Measurements from ENCODE around the gene TUT7. TPM values are rescaled to one million over a fixed set of nuclear protein-coding genes. Genes with fewer than 3 reads are reported as not detected.
A peak's percentile ranks its signal among the peaks of the same experiment; 100 is the strongest.

Gene TUT7
- total RNA-seq, 2 donors from 2014 or later: 16.3 to 20.2 TPM

DNA sequence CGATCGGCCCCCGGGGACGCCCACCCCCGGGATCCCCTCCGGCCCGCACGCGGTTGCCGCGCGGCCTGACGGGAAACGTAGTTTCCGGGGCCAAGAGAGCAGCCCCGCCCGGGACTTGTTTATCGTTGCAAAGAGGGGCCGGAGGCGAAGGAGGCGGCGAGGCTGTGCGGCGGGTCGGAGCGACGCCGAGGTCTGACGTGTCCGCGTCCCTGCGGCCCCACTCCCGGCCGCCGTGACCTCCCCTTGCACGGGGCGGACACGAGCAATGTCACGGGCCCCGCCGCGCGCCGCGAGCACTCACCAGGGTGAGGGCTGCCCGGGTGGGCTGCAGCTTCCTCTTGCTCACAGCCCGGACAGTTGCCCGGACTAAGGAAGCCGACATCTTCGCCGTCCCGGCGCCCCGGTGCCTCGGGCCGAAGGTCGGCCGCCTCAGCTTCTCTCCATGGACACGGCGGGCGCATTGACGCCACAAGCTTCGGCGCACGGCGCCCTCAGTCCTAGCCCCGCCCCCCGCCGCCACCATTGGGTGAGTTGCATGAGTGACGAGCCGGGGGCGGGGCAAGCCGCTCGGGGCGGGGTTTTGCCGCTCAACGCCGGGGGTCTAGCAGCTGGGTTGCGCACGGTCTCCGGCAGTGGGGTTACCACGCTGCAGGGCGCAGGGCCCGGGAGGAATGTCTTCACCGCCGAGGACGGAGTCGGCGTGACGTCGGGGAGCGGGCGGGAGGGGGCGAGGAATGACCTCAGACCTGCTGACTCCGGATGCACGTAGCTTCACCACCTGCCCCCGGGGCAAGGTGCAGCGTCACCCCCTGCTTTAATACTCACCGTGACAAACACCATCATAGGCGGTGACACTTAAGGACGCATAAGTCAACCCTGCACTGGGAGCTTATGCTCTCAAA is 71.9 kb downstream of the TUT7 start, which contains the start of gene ISCA1:
TSS of gene ISCA1 (minus strand) at position 462 of the 902 bp plus-strand sequence. CDS start at position 382, 80 bp downstream.
- peak within 1 kb of the TSS; percentile 98 to 99 for H3K27ac ChIP-seq
- no peaks in the 10 kb centered on the region for H3K27me3 ChIP-seq
- TF ChIP-seq, protein P1, sequence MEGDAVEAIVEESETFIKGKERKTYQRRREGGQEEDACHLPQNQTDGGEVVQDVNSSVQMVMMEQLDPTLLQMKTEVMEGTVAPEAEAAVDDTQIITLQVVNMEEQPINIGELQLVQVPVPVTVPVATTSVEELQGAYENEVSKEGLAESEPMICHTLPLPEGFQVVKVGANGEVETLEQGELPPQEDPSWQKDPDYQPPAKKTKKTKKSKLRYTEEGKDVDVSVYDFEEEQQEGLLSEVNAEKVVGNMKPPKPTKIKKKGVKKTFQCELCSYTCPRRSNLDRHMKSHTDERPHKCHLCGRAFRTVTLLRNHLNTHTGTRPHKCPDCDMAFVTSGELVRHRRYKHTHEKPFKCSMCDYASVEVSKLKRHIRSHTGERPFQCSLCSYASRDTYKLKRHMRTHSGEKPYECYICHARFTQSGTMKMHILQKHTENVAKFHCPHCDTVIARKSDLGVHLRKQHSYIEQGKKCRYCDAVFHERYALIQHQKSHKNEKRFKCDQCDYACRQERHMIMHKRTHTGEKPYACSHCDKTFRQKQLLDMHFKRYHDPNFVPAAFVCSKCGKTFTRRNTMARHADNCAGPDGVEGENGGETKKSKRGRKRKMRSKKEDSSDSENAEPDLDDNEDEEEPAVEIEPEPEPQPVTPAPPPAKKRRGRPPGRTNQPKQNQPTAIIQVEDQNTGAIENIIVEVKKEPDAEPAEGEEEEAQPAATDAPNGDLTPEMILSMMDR (IDR thresholded peaks at IDR 0.05): no peak
- no peaks in the 10 kb centered on the region for H3K9me3 ChIP-seq
- DNase-seq (ENCODE audit: low spot score): peak; percentile 97
- H3K36me3 ChIP-seq: no peaks in the 10 kb centered on the region
- H3K4me3 ChIP-seq: peak within 1 kb of the TSS; percentile 69 to 94
- H3K4me1 ChIP-seq: peaks cover 0 to 29% of the 10 kb centered on the region in 2 donors

DNA sequence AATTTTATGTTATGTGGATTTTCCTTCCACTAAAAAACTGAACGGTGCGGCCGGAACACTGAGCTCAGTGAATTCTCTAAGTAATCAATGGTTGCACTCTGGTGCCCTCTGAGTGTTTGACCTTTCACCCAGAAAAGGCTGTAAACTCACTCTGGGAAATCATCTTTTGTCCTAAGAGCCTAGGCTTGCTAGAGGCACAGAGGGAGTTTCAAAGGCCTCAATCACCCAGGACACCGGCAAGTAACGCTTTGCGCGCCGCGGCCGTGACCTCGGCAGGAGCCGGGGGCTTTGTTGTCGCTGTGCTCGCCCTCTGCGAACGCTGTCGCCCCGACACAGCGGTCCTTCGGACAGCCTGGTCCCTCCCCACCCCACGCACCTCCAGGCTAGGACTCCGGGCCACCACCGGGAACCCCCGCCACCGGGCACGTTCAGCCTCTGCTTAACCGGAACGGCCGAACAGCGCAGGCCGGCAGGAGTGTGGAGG is 72.6 kb downstream of the TUT7 start:
- DNase-seq (ENCODE audit: low spot score): no peak
- peak overlapping the region; percentile 98 to 99 for H3K27ac ChIP-seq
- no peaks in the 10 kb centered on the region for H3K36me3 ChIP-seq
- H3K4me1 ChIP-seq: peaks cover 0 to 34% of the 10 kb centered on the region in 2 donors
- no peaks in the 10 kb centered on the region for H3K9me3 ChIP-seq
- H3K27me3 ChIP-seq: no peaks in the 10 kb centered on the region
- TF ChIP-seq, protein P1 (IDR thresholded peaks at IDR 0.05): no peak
- peak overlapping the region; percentile 69 to 94 for H3K4me3 ChIP-seq

DNA sequence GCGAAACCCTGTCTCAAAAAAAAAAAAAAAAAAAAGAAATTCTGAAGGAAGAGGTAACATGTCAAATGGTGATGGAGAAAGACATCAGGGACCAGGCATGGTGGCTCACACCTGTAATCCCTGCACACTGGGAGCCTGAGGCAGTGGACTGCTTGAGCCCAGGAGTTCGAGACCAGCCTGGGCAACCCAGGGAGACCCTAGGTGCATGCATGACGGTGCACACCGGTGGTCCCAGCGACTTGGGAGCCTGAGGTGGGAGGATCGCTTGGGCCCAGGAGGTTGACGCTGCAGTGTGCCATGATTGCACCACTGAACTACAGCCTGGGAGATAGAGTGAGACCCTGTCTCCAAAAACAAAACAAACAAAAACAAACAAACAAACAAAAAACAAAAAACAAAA is 73.6 kb downstream of the TUT7 start:
- no peak for DNase-seq (ENCODE audit: low spot score)
- Histone ChIP-seq H3K27me3 (no peaks in the 10 kb centered on the region), H3K4me3 (peak overlapping the region in 1 of 2 donors; percentile 94), H3K9me3 (no peaks in the 10 kb centered on the region), H3K27ac (no peak overlapping the region), H3K4me1 (peaks cover 0 to 37% of the 10 kb centered on the region in 2 donors), H3K36me3 (no peaks in the 10 kb centered on the region)
- TF ChIP-seq, protein P1 (IDR thresholded peaks at IDR 0.05): no peak

DNA sequence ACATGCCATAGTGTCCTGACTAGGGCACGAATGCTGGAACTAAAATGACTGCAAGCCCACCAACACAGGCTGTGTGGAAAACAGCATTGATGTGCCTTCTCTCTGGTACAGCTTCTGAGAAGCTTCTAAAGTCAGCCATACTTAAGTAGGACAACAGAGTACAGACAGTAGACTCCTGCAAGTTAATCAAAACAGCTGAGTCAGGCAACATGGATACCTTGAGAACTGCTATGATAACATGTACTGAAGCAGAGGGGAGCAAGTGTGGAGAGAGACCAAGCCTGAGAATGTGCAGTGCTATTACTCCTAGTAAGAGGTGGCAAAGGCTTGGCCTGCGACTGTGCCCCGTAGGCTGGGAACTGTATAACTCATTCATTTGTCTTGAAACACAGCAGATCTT is 74.4 kb downstream of the TUT7 start:
- no peak for DNase-seq (ENCODE audit: low spot score)
- no peaks in the 10 kb centered on the region for H3K36me3 ChIP-seq
- no peak overlapping the region for H3K4me3 ChIP-seq
- H3K27ac ChIP-seq: no peak overlapping the region
- TF ChIP-seq, protein P1 (IDR thresholded peaks at IDR 0.05): no peak
- peaks cover 0 to 44% of the 10 kb centered on the region in 2 donors for H3K4me1 ChIP-seq
- no peaks in the 10 kb centered on the region for H3K9me3 ChIP-seq
- no peaks in the 10 kb centered on the region for H3K27me3 ChIP-seq

DNA sequence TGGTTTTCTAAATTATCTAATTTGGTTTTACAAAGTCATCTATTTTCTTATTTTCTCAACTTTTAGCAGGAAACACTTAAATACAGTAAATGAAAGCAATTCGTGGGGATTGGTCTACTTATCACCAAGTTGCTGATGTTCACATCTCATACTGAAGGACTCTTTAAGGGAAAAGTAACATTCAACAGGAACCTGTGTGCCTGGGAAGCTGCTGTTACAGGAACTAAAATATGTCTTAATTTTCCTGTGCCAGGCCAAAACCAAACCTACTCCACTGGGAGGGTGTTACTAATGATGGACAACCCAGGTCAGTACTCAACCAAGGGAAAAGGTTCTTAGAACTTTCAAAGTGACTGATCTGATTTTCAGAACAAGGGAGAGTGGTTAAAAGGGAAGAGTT is 77.1 kb downstream of the TUT7 start:
- DNase-seq (ENCODE audit: low spot score): no peak
- Histone ChIP-seq H3K27me3 (no peaks in the 10 kb centered on the region), H3K4me3 (no peak overlapping the region), H3K27ac (no peak overlapping the region), H3K4me1 (peaks cover 0 to 42% of the 10 kb centered on the region in 2 donors), H3K9me3 (no peaks in the 10 kb centered on the region), H3K36me3 (peaks cover 16% of the 10 kb centered on the region)
- TF ChIP-seq, protein P1 (IDR thresholded peaks at IDR 0.05): no peak
